HG03060 (cell line): ENCODE results near the gene APOBEC3F.
"Not testable (repeated sequence)": the region's sequence is repeated elsewhere in the genome, so short reads cannot be mapped to it uniquely, and the experiment has no call there.

Experiments
- ATAC-seq: cut with Tn5 transposase; IDR thresholded peaks from one replicate; pipeline ENCODE4 v1.9.1; 2021; ENCODE audit warnings: low read depth, moderate number of reproducible peaks; ENCODE audit not compliant: unreplicated experiment

APOBEC3F gene

GRCh38 chr22:39068033-39068785 is 27.5 kb downstream of the APOBEC3F start:
- ATAC-seq, result no peak

- ATAC-seq, result no peak
Measured at GRCh38 chr22:39070186-39070585, 29.5 kb downstream of the APOBEC3F start.

DNA sequence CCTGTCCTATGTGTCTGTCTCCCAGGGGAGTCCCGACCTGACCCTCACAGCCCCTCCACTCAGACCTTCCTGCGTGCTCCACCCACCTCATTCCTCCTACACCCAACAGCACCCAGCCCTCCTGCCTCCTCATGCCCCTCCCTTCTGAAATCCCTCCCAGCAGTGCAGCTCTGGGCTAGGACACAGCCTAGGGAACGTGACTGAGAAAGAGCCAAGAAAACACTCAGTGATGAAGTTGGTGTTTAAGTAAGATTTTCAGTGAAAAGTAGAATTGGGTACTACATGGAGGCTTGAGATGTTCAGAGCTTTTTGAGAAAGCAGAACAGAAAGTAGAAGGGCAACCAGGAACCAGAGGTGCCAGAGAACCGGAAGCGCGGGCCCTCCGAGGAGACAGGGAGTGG is 31.9 kb downstream of the APOBEC3F start:
- not testable (repeated sequence) for ATAC-seq

GRCh38 chr22:39073981-39074380 is 33.3 kb downstream of the APOBEC3F start:
- ATAC-seq, result no peak

DNA sequence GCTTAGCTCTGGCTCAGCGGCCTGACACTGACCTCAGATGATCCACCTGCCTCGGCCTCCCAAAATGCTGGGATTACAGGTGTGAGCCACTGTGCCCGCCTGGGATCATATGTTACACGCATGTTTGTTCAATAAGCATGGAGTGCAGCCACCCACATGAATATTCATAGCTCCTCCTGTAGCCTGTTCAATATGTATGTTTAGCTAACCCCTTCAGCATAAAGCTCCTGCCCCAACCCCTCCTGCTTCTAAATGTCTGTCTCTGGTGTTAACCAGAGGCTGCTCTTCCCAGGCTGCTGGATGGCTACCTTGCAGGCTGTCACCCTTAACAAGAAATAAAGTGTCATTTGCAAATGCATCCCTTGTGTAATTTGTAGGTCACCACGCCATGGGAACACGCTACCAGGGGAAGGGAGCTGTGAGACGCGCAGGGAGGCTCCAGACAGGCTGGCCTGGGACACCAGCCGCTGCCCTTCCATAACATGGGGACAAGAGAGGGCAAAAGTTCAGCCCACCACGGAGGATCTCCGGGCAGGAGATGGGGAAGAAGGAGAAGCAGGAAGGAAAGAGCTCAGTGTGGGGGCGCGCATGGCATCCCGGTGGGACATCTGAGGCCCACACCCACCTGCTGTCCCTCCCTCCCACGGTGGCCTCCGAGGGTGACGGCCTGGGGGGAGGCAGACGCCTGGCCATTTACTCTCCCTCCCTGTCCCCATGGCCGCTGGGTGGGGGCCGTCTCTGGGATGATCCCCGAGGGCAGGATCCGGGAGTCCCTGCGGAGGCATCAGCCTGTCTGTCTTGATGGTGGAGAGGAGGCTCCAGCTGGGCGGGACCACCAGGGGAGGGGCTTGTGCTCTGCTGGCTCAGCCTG is 35.7 kb downstream of the APOBEC3F start:
- not testable (repeated sequence) for ATAC-seq

DNA sequence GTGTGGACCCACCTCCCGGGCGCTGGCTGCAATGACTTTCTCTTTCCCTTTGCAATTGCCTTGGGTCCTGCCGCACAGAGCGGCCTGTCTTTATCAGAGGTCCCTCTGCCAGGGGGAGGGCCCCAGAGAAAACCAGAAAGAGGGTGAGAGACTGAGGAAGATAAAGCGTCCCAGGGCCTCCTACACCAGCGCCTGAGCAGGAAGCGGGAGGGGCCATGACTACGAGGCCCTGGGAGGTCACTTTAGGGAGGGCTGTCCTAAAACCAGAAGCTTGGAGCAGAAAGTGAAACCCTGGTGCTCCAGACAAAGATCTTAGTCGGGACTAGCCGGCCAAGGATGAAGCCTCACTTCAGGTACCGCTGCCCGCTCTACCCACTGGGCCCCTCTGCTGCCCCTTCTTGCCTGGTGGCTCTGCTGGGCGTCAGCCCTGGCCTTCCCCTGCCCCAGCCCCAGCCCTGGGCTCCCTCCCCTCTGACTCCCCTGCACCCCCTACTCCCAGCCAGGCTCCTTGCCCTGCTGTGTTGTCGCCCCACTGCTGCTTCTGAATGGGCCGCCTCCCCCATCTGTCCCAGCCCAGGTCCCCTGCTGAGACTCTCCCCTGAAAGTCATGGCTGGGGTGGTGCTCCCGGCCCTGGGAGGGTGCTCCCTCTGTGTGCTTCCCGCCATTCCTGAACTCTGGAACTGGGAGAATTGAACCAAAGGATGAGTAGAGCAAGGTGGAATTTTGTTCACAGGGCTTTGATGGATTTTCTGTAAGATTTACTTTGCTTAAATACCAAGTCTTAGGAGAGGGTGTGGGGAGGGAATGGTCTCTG is 36.6 kb downstream of the APOBEC3F start, which contains the start of gene APOBEC3G:
Gene APOBEC3G (plus strand): TSS at position 250 of the 815 bp plus-strand sequence. CDS start 87 bp downstream, at position 337.
- not testable (repeated sequence) for ATAC-seq

DNA sequence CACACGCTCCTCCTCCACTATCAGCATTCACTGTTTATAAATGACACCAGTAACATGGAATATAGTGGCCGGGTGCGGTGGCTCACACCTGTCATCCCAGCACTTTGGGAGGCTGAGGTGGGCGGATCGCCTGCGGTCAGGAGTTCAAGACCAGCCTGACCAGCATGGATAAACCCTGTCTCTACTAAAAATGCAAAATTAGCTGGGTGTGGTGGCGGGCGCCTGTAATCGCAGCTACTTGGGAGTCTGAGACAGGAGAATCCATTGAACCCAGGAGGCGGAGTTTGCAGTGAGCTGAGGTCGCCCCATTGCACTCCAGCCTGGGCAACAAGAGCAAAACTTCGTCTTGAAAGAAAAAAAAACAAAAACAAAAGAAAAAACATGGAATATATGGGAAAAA is 37.2 kb downstream of the APOBEC3F start:
- ATAC-seq, result not testable (repeated sequence)

- no peak for ATAC-seq
Measured at GRCh38 chr22:39078329-39078728, 37.7 kb downstream of the APOBEC3F start.

GRCh38 chr22:39079054-39079637 is 38.5 kb downstream of the APOBEC3F start:
- ATAC-seq, result not testable (repeated sequence)

- no peak for ATAC-seq
Measured at GRCh38 chr22:39080052-39080762, 39.5 kb downstream of the APOBEC3F start.

- no peak for ATAC-seq
Measured at GRCh38 chr22:39081016-39081415, 40.4 kb downstream of the APOBEC3F start.

DNA sequence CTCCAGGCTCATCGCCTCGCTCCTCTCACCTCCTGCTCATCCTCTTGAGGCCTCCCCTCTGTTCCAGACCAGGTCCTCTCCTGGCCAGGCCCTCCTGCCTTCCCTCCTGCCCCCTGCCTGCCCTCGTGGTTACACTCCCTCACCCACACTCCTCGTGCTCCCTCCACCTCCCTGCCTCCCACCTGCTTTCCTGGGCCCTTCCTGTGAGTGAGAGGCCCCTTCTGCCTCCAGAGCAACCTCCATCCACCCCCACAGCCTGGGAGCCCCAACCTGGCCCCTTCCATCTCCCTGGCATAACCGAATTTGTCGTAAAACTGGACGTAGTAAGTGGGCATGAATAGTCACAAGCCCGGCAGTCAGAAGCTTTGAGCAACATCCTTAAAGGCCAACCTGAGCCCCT is 40.9 kb downstream of the APOBEC3F start:
- ATAC-seq, result no peak

DNA sequence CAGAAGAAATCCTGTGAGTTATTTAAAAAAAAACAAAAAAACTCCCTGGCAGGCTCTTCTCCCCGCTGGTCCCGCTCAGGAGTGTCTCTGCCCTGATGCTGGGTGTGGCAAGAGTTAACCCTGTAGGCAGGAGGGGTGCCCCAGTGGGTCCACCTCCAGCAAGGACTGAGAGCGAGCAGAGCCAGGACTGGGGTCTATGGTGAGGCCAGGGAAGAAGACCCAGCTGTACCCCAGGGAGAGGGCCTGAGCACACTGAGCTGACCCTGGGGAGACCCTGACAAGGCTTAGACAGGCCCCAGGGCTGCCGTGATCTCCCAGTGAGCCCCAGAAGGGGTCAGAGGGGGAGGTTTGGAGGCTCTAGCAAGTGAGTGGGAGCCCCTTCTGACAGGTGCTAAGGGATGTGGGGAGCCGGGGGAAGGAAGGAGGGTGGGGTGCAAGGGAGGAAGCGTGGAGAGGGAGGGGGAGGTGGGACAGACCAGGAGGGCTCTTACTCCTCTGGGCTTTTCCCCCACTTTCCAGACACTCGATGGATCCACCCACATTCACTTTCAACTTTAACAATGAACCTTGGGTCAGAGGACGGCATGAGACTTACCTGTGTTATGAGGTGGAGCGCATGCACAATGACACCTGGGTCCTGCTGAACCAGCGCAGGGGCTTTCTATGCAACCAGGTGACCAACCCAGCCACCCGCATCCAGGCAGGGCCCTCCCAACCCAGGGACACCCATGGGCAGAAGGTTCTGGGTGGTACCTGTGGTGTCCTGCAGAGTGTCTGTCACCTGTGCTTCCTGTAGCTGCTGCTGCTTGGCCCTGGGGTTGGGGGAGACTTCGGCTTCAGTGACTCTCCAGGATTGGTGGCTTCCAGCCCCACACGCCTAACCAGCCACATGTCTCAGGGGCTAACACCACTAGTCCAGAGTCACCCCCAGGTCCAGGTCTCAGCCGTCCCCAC is 42.8 kb downstream of the APOBEC3F start:
- ATAC-seq, result no peak

DNA sequence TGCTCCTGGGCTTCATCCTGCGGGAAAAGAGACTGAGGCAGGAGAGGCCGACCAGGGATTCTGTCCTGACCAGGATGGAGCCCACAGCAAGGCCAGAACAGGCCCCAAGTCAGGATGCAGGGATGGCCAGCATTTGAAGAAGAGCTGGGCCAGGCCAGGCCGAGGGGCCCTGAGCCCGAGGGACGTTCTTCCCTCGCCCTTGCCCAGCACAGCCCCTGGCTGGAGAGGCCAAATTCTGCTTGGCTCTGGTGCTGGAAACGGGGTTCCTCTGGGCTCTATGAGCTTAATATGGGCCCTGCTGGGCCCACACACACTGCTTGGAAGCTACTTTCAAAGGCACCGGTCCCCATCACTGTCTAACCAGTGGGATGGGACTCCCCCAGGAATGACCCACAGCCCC is 44.0 kb downstream of the APOBEC3F start:
- no peak for ATAC-seq

- ATAC-seq, result no peak
Measured at GRCh38 chr22:39087098-39087497, 46.4 kb downstream of the APOBEC3F start.

DNA sequence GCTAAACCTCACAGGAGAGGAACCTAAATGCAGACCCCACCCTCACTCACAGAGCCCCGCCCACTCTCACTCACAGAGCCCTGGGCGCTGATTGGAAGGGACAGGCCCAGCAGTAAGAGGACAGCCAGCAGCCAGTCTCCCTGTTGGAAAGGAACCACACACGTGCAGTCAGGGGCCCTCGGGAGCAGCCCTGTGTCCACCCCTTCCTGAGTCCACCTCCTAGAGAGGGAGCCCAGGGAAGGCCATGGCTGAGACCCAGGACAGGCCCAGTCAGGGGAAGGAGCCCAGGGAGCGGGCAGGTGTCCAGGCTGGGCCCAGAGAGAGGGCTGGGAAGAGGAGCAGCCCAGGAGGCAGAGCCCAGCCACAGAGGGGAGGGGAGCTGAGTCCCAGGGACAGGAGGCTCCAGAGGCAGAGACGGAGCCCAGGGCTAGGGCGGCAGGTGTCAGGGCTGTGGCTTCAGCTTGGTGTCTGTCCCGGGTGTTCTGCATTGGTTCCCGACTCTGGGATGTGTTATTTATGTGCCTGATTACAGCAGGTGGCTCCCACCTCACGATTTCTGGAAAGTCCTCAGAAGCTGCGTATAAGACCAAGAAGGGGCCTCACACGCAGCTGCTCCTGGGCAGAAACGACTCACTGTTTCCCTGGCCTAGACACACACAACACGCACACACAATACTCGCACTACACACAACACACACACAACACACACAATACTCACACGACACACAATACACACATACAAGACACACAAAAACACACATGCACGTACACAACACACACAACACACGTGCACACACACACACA is 47.4 kb downstream of the APOBEC3F start:
- no peak for ATAC-seq

DNA sequence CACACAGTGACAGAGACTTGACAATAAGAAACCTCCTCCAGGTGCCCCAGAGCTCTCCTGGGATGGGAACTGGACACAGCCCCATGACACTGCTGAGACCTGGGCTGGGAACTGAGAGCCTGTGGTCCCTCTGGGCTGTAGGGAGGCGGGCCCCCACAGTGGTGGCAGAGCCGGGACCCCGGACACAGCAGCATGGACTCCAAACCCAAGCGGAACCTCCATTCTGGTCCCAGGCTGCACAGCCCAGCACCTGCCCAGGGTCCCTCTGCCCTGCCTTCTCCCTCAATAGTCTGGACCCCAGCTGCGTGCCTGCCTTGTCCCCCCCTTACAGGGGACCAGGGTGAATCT is 48.0 kb downstream of the APOBEC3F start:
- no peak for ATAC-seq

DNA sequence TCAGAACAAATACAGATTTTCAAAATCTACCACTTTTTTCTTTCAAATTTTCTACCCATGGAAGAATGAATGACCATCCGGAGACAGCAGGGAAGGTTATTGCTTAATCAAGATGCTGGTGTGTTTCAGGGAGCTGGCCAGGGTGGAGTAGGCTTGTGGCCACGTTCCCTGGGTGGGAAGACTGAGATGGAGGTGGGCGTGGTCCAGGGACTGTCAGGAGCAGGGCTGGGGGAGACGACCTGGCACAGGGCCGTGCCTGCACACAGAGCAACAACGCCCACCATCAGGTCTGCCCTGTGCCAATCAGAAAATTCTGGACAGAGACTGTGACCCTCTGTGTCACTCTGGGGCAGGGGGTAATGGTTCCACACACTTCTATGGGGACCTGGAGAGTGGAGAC is 49.3 kb downstream of the APOBEC3F start:
- no peak for ATAC-seq
